Central memory CD8-positive, alpha-beta T cell (primary cell): ENCODE data around the gene FCN1.

Source experiments
- ATAC-seq: fragments of 150-1000 bp; cut with Tn5 transposase; replicated peaks from 2 replicates; pipeline ENCODE4 v1.10.0; 2022; ENCODE audit warnings: mild to moderate bottlenecking, moderate FRiP score, moderate number of reproducible peaks; ENCODE audit not compliant: poor library complexity, severe bottlenecking; ENCODE audit errors: extremely low read depth
- DNase-seq, 2 donors: peaks; one replicate each; pipeline ENCODE4 v3.0.0; 2021; ENCODE audit warnings: low spot score in 2 of 2
- H3K27ac Mint-ChIP-seq: one replicate; pipeline ENCODE4 v1.8.0; 2022; ENCODE audit warnings: low read depth, mild to moderate bottlenecking, moderate library complexity, mixed read lengths
- H3K27me3 Mint-ChIP-seq: one replicate; pipeline ENCODE4 v1.8.0; 2022; ENCODE audit warnings: mixed read lengths
- H3K36me3 Mint-ChIP-seq: one replicate; pipeline ENCODE4 v1.8.0; 2022; ENCODE audit warnings: mild to moderate bottlenecking, moderate library complexity, mixed read lengths; ENCODE audit not compliant: insufficient read depth
- H3K4me1 Mint-ChIP-seq: one replicate; pipeline ENCODE4 v1.8.0; 2022; ENCODE audit warnings: mixed read lengths
- H3K4me3 Mint-ChIP-seq: one replicate; pipeline ENCODE4 v1.8.0; 2022; ENCODE audit warnings: mild to moderate bottlenecking, moderate library complexity, mixed read lengths
- H3K9me3 Mint-ChIP-seq: one replicate; pipeline ENCODE4 v1.8.0; 2022; ENCODE audit warnings: mixed read lengths

FCN1 gene

DNA sequence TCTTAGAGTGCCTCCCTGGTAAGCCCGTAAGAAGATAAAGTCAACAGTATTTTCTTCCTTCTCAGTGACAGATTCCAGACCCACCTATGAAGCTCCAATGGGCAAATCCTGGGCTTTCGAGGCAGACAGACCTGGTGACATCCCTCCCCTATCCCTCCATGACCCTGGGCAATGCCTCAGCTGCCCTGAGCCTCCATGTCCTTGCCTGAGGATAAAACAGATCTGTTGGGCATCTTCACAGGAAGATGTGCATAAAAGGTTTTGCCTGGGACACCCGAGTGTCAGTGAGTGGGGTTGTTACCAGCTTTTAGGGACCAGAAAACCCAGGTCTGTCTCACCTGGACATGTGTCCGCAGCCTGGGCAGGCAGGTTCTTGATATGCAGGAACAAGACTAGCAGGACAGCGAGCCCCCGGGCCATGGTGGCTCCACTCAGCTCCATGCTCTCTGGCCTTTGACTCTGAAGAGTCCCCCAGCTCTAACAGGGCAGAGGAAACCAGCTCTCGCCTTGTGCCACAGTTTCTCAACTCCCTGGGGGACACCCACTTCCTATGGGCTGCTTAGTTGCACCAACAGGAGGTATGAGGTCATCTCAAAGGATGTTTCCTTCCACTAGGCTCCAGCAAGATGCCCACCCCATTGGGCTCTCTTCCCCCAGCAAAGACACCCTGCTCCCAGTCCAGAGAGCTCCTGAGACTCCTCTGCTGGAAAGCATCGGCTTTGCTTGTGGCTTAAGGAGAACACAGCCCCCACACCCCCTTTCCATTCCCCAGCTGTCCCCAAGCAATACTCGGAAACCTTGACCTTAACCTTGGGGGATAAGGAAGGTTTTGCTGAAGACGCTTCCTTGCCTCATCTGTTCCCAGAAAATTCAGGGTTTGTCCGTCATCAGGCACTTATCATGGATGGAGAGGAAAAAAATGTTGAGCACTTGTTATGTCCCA lies at the start of gene FCN1:
FCN1 (minus strand) TSS at position 482 of the 943 bp plus-strand sequence; CDS start at position 441, 41 bp downstream.
- ATAC-seq (no peak), DNase-seq (no peak)
- Mint-ChIP-seq H3K4me3 (no peak within 1 kb of the TSS), H3K4me1 (no peaks in the 10 kb centered on the region), H3K27me3 (peaks cover 34% of the 10 kb centered on the region), H3K9me3 (peaks cover 6% of the 10 kb centered on the region), H3K36me3 (peaks cover 4% of the 10 kb centered on the region), H3K27ac (no peak within 1 kb of the TSS)

DNA sequence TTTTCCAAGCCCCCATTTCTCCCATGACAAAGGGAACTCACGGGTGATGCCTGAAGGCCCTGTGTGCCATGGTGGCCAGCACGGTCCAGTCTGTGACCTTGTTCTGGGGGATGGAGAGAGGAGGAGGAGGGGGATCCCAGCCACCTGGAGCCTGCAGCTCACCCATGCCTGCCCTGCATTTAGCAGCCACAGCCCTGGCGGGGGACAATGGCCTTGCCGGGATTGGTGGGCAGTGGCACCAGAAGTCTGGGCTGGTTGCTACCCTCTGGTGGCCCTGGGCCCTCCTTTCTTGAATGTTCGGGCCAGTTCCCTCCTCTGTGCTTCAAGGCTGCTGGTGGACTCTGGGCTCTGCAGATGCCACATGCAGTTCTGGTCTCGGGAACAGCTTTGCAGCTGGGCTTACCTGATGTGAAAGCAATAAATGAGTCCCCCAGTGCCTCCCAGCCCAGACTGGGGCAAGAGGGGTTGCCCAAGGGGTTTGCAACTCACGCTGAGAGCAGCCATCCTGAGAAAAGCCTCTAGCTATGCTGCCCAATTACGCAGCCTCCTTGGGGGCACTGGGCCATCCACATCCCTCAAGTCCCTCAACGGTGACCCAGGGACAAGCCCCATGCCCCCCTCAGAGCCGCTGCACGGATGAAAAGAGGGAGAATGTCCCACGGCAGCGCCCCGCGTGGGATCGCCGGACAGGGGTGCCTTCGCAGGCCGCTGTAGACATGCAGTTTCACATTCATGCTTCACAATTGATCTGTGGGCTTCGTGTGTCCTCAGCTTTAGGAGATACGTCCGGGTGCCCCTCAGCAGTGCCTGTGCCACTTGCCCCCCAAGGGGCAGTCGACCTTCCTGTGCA lies 49.2 kb upstream of the FCN1 start:
- Mint-ChIP-seq H3K4me1 (no peaks in the 10 kb centered on the region), H3K9me3 (no peaks in the 10 kb centered on the region), H3K27me3 (peaks cover 29% of the 10 kb centered on the region), H3K27ac (no peak overlapping the region), H3K36me3 (no peaks in the 10 kb centered on the region), H3K4me3 (no peak overlapping the region)
- DNase-seq (no peak), ATAC-seq (no peak)

DNA sequence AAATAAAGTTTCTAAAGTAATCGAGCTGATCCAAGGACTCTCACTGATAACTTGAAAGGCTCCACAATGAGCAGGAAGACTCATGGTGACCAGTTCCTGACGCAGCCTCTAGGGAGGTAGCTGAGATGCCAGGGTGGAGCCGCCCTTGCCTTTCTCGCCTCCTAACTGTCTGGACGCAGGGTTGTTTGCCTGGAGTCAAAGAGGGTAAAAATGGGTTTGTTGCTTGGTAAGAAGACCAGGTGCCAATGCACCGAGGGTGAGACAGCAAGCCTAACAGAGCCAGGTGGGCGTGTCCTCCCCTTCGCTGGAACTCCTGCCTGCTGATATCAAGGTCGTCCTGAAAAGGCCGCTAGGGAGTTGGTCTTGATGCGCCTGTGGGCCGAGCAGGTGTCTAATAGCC lies 48.6 kb upstream of the FCN1 start:
- Mint-ChIP-seq H3K4me1 (no peaks in the 10 kb centered on the region), H3K9me3 (no peaks in the 10 kb centered on the region), H3K27ac (no peak overlapping the region), H3K27me3 (peaks cover 27% of the 10 kb centered on the region), H3K36me3 (no peaks in the 10 kb centered on the region), H3K4me3 (no peak overlapping the region)
- DNase-seq: no peak
- no peak for ATAC-seq

DNA sequence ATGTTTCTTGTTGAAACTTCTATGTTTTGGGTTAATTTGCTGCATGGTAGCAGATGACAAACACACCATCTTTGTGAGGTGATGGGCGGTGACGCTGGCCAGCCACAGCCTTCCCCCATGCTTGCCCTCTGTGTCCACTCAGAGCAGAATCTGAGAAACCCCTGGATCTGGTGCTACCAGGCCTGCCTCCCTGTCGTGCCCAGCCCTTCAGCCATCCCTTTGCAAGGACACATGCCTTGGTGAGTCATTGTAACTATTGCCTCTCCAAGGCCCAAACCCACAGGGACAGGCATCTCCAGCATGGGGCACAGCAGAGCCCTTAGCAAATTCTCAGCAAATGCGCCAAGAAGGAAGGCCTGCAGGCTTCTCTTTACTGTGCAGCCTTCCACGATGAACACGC lies 48.1 kb upstream of the FCN1 start:
- Mint-ChIP-seq H3K27ac (no peak overlapping the region), H3K27me3 (peaks cover 27% of the 10 kb centered on the region), H3K9me3 (no peaks in the 10 kb centered on the region), H3K4me3 (no peak overlapping the region), H3K36me3 (no peaks in the 10 kb centered on the region), H3K4me1 (no peaks in the 10 kb centered on the region)
- ATAC-seq: no peak
- no peak for DNase-seq

DNA sequence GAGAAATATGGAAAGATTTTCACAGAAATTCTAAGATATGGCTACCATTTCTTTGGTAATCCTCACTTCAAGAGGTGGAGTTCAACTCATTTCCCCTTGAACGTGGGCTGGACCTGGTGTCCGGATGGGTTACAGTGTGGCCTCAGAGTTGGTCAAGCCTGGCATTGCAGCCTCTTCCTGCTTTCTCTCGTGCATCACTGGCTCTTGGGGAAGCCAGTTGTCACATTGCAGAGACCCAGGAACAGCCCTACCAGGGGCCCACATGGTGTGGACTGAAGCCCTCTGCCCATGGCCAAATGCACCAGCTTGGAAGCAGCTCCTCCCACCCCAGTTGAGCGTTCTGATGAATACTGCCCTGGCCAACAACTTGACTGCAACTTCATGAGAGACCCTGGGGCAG lies 47.7 kb upstream of the FCN1 start:
- Mint-ChIP-seq H3K36me3 (no peaks in the 10 kb centered on the region), H3K4me3 (no peak overlapping the region), H3K27ac (no peak overlapping the region), H3K4me1 (no peaks in the 10 kb centered on the region), H3K9me3 (no peaks in the 10 kb centered on the region), H3K27me3 (peaks cover 26% of the 10 kb centered on the region)
- DNase-seq (no peak), ATAC-seq (no peak)

DNA sequence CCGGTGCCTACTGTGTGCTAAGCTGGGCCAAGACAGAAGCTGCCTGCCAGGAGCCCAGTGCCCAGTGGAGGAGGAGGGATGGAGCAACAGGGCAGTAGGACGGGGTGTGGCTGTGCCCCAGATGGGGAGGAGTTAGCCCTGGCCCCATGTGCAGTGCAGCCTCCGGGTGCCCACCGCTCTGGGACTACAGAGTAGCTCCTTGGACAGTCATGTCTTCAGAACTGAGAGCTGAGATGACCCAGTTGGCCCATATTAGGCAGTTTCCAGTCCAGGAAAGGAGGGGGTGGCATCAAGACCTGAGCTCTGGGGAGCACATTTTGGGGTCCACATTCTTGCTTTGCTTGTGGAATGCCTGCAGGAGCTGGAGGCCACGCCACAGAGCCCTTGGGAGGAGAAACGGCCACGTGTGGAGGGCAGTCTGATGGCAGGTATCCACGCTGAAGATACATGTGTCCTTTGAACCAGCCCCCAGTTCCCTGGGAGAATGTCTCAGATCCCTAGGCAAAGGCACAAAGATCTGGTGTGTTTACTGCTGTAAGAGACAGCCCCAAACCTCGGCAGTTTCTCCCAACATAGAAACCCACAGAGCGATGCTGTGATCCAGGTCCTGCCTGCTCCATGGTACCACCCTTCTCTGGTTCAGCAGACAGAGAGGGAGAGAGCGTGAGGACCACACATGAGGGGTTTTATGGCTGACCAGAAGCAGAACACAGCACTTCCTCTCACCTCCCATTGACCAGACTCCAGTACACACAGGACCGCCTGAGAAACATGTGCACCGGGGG lies 46.8 kb upstream of the FCN1 start:
- Mint-ChIP-seq H3K4me3 (no peak overlapping the region), H3K36me3 (no peaks in the 10 kb centered on the region), H3K9me3 (no peaks in the 10 kb centered on the region), H3K27ac (no peak overlapping the region), H3K4me1 (no peaks in the 10 kb centered on the region), H3K27me3 (peaks cover 18% of the 10 kb centered on the region)
- ATAC-seq (no peak), DNase-seq (no peak)

- no peak overlapping the region for H3K27ac Mint-ChIP-seq
- no peak for DNase-seq
- no peaks in the 10 kb centered on the region for H3K4me1 Mint-ChIP-seq
- no peak for ATAC-seq
- no peak overlapping the region for H3K4me3 Mint-ChIP-seq
- H3K9me3 Mint-ChIP-seq: no peaks in the 10 kb centered on the region
- peaks cover 18% of the 10 kb centered on the region for H3K27me3 Mint-ChIP-seq
- no peaks in the 10 kb centered on the region for H3K36me3 Mint-ChIP-seq
Observed at GRCh38 chr9:134963546-134963945, 45.8 kb upstream of the FCN1 start.

DNA sequence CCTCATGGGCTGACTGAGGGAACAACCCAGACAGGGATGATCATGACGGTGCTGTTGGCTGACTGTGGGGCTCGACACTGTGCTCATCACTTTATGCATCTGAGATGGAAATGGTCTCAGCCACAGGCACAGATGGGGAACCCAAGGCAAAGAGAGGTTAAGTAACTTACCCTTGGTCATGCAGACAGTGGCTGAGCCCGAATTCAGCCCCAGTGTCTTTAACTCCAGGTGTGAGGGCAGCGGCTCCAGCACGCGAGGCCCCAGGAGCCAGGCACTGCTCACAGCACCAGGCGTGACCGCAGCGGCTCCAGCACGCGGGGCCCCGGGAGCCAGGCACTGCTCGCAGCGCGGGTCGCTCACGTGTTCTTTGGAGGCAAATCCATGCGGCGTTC lies 45.3 kb upstream of the FCN1 start:
- H3K36me3 Mint-ChIP-seq: no peaks in the 10 kb centered on the region
- no peaks in the 10 kb centered on the region for H3K4me1 Mint-ChIP-seq
- ATAC-seq (no peak), DNase-seq (no peak)
- H3K9me3 Mint-ChIP-seq: no peaks in the 10 kb centered on the region
- H3K27ac Mint-ChIP-seq: no peak overlapping the region
- H3K4me3 Mint-ChIP-seq: no peak overlapping the region
- peaks cover 18% of the 10 kb centered on the region for H3K27me3 Mint-ChIP-seq

GRCh38 chr9:134962065-134962972 lies 44.6 kb upstream of the FCN1 start:
- H3K27ac Mint-ChIP-seq: no peak overlapping the region
- DNase-seq (no peak), ATAC-seq (no peak)
- H3K36me3 Mint-ChIP-seq: no peaks in the 10 kb centered on the region
- H3K4me3 Mint-ChIP-seq: no peak overlapping the region
- peaks cover 18% of the 10 kb centered on the region for H3K27me3 Mint-ChIP-seq
- no peaks in the 10 kb centered on the region for H3K4me1 Mint-ChIP-seq
- no peaks in the 10 kb centered on the region for H3K9me3 Mint-ChIP-seq

GRCh38 chr9:134961331-134962064 lies 43.8 kb upstream of the FCN1 start:
- no peaks in the 10 kb centered on the region for H3K4me1 Mint-ChIP-seq
- DNase-seq (no peak), ATAC-seq (no peak)
- peaks cover 18% of the 10 kb centered on the region for H3K27me3 Mint-ChIP-seq
- H3K9me3 Mint-ChIP-seq: no peaks in the 10 kb centered on the region
- H3K27ac Mint-ChIP-seq: no peak overlapping the region
- H3K36me3 Mint-ChIP-seq: no peaks in the 10 kb centered on the region
- H3K4me3 Mint-ChIP-seq: no peak overlapping the region

GRCh38 chr9:134960701-134961181 lies 43.0 kb upstream of the FCN1 start:
- no peak overlapping the region for H3K27ac Mint-ChIP-seq
- no peak overlapping the region for H3K4me3 Mint-ChIP-seq
- no peak for ATAC-seq
- no peaks in the 10 kb centered on the region for H3K36me3 Mint-ChIP-seq
- DNase-seq: no peak
- no peaks in the 10 kb centered on the region for H3K9me3 Mint-ChIP-seq
- peaks cover 18% of the 10 kb centered on the region for H3K27me3 Mint-ChIP-seq
- H3K4me1 Mint-ChIP-seq: no peaks in the 10 kb centered on the region
